ENCODE measurements around the gene ALDH4A1. TPM values are rescaled to one million over a fixed set of nuclear protein-coding genes. Genes with fewer than 3 reads are reported as not detected.

The ALDH4A1 gene
- total and polyA plus RNA-seq, 8 donors, result 3.5 to 16.0 (median 8.6) TPM

DNA sequence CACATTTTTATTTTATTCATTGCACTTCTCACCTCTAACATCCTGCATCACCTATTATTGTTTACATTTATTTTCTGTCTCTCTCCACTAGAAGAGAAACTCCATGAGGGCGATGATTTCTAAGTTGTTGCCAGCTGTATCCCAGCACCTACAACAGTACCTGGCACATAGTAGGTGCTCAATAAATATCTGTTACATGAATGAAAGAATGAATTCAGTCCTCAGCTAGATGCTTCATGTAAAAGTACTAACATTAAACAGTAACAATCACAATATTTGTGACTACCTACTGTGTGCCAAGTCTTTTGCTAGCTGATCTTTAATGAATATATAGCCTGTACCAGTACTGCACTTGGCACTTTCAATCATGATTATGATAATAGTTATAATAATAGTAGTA lies 45.9 kb downstream of the ALDH4A1 start:
- Histone ChIP-seq H3K9me3 (no peaks in the 10 kb centered on the region), H3K36me3 (no peaks in the 10 kb centered on the region), H3K27ac (no peak overlapping the region), H3K27me3 (peaks cover 0 to 34% (median 11%) of the 10 kb centered on the region in 3 donors), H3K4me3 (no peak overlapping the region), H3K4me1 (no peaks in the 10 kb centered on the region)
- intact Hi-C loops (cut with DNase I; ENCODE audit: low total_unique reads), result no loop called here
- DNase-seq, result no peak
- TF ChIP-seq POLR2AphosphoS5 (IDR thresholded peaks at IDR 0.05), result no peak
- TF ChIP-seq, protein P1, sequence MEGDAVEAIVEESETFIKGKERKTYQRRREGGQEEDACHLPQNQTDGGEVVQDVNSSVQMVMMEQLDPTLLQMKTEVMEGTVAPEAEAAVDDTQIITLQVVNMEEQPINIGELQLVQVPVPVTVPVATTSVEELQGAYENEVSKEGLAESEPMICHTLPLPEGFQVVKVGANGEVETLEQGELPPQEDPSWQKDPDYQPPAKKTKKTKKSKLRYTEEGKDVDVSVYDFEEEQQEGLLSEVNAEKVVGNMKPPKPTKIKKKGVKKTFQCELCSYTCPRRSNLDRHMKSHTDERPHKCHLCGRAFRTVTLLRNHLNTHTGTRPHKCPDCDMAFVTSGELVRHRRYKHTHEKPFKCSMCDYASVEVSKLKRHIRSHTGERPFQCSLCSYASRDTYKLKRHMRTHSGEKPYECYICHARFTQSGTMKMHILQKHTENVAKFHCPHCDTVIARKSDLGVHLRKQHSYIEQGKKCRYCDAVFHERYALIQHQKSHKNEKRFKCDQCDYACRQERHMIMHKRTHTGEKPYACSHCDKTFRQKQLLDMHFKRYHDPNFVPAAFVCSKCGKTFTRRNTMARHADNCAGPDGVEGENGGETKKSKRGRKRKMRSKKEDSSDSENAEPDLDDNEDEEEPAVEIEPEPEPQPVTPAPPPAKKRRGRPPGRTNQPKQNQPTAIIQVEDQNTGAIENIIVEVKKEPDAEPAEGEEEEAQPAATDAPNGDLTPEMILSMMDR (IDR thresholded peaks at IDR 0.05), result no peak
- no peak for TF ChIP-seq EP300 (IDR thresholded peaks at IDR 0.05)
- no peak for TF ChIP-seq POLR2A (IDR thresholded peaks at IDR 0.05)
- WGBS, 5 donors, result 95 to 100% (median 97%) methylated on average over 1 of the region's 1 CpG

DNA sequence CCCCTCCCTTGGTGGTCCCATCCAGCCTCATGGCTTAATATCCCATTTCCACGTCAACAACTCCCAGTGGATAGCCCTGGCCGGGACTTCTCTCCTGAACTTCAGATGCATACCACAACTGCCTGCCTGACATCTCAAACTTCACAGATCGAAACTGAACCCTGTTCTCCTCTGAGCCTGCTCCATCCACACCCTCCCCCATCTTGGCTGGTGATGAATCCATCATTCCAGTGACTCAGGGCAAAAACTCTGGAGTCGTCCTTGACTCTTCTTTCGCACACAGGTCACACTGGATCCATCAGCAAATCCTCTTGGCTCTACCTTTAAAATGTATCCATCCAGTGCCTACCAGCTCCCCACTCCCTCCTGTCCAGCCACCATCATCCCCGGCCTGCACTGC lies 46.8 kb downstream of the ALDH4A1 start:
- H3K4me1 ChIP-seq, result no peaks in the 10 kb centered on the region
- H3K4me3 ChIP-seq, result no peak overlapping the region
- no peaks in the 10 kb centered on the region for H3K36me3 ChIP-seq
- no peak for DNase-seq
- 73 to 76% (median 75%) methylated on average over 6 of the region's 6 CpGs for WGBS, 5 donors
- intact Hi-C loops (cut with DNase I; ENCODE audit: low total_unique reads), result no loop called here
- no peak overlapping the region for H3K27ac ChIP-seq
- peaks cover 0 to 34% (median 12%) of the 10 kb centered on the region in 3 donors for H3K27me3 ChIP-seq
- TF ChIP-seq POLR2AphosphoS5 (IDR thresholded peaks at IDR 0.05), result no peak
- TF ChIP-seq EP300 (IDR thresholded peaks at IDR 0.05), result no peak
- TF ChIP-seq POLR2A (IDR thresholded peaks at IDR 0.05), result no peak
- TF ChIP-seq, protein P1 (IDR thresholded peaks at IDR 0.05), result no peak
- H3K9me3 ChIP-seq, result no peaks in the 10 kb centered on the region

DNA sequence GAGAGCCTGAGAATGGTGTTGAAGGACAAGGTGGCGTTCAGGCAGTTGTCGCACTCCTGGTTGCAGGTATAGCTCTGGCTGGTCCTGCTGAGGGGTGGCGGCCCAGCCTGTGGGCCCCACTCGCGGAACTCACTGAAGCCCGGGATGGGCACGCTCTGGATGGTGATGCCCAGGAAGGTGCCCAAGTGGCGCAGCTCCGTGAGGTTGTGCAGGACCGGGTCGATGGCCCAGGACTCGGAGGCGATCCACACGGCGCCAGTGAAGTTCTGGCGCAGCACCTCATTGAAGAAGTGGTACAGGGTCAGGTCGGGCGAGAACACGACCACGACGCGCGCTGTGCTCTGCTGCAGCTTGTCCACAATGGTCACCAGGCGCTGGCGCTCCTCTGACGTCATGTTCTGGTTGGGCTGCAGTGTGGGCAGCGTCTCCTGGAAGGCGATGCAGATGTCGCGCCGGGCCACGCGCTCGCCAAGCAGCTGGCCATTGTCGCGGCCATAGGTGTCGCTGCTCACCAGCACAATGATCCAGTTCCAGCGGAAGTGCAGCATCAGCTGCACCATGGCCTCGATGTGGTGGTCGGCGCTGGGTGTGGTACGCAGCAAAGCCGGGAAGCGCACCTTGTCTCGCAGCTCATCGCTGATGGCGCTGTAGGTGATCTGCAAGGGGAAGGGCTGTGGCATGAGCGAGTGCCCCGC lies 47.9 kb downstream of the ALDH4A1 start:
- H3K27ac ChIP-seq, result no peak overlapping the region
- TF ChIP-seq, protein P1 (IDR thresholded peaks at IDR 0.05), result no peak
- no peak for TF ChIP-seq POLR2AphosphoS5 (IDR thresholded peaks at IDR 0.05)
- TF ChIP-seq POLR2A (IDR thresholded peaks at IDR 0.05), result no peak
- no peak for TF ChIP-seq EP300 (IDR thresholded peaks at IDR 0.05)
- H3K4me3 ChIP-seq, result no peak overlapping the region
- H3K9me3 ChIP-seq, result no peaks in the 10 kb centered on the region
- no peaks in the 10 kb centered on the region for H3K36me3 ChIP-seq
- intact Hi-C loops (cut with DNase I; ENCODE audit: low total_unique reads), result no loop called here
- 86 to 92% (median 86%) methylated on average over 35 to 49 of the region's 49 CpGs for WGBS, 5 donors
- DNase-seq, result no peak
- peaks cover 0 to under 1% (median 0%) of the 10 kb centered on the region in 4 donors for H3K4me1 ChIP-seq
- H3K27me3 ChIP-seq, result peaks cover 0 to 34% (median 12%) of the 10 kb centered on the region in 3 donors

- WGBS, 5 donors, result 55 to 65% (median 58%) methylated on average over 6 of the region's 6 CpGs
- H3K36me3 ChIP-seq, result no peaks in the 10 kb centered on the region
- intact Hi-C loops (cut with DNase I; ENCODE audit: low total_unique reads), result no loop called here
- TF ChIP-seq POLR2A (IDR thresholded peaks at IDR 0.05) (no peak), POLR2AphosphoS5 (IDR thresholded peaks at IDR 0.05) (no peak)
- TF ChIP-seq, protein P1 (IDR thresholded peaks at IDR 0.05), result no peak
- H3K4me1 ChIP-seq, result peaks cover 0 to 6% (median 0%) of the 10 kb centered on the region in 4 donors
- no peak for DNase-seq
- H3K4me3 ChIP-seq, result no peak overlapping the region
- H3K9me3 ChIP-seq, result no peaks in the 10 kb centered on the region
- H3K27me3 ChIP-seq, result peaks cover 0 to 41% (median 12%) of the 10 kb centered on the region in 3 donors
- no peak overlapping the region for H3K27ac ChIP-seq
Measured at GRCh38 chr1:18852501-18852900, 49.9 kb downstream of the ALDH4A1 start.

Data from stomach (tissue), 9 donors.